Osteoblast (primary cell): ENCODE data around the gene CREB5. TPM values are rescaled to one million over a fixed set of nuclear protein-coding genes. Genes with fewer than 3 reads are reported as not detected.

Experiments used
- DNase-seq: peaks from one replicate; pipeline ENCODE4 v3.0.0; 2011; ENCODE audit warnings: low spot score, mixed read lengths; ENCODE audit not compliant: insufficient read length; ENCODE audit errors: missing footprints
- H2AFZ ChIP-seq: 2 replicates; pipeline ENCODE4 v1.6.0; 2011; ENCODE audit warnings: mild to moderate bottlenecking, low read length
- H3K27ac ChIP-seq: 2 replicates; pipeline ENCODE4 v1.5.1; 2011; ENCODE audit warnings: mild to moderate bottlenecking, low read depth, low read length, moderate library complexity
- H3K27me3 ChIP-seq: 2 replicates; pipeline ENCODE4 v1.6.0; 2012; ENCODE audit warnings: mild to moderate bottlenecking, control low read depth, inconsistent platforms, low read length, moderate library complexity; ENCODE audit not compliant: insufficient read depth
- H3K36me3 ChIP-seq: 2 replicates; pipeline ENCODE4 v1.5.1; 2011; ENCODE audit warnings: mild to moderate bottlenecking, low read length, control low read depth, moderate library complexity; ENCODE audit not compliant: insufficient read depth
- H3K4me1 ChIP-seq: 2 replicates; pipeline ENCODE4 v1.5.1; 2011; ENCODE audit warnings: mild to moderate bottlenecking, low read length, control low read depth, moderate library complexity; ENCODE audit not compliant: insufficient read depth
- H3K4me2 ChIP-seq: 2 replicates; pipeline ENCODE4 v1.6.0; 2011; ENCODE audit warnings: mild to moderate bottlenecking, low read length; ENCODE audit not compliant: insufficient read depth
- H3K4me3 ChIP-seq: fragments of 200-600 bp; sonication (generic); 3 replicates; pipeline ENCODE4 v1.5.1; 2012; ENCODE audit warnings: mild to moderate bottlenecking, low read length, inconsistent platforms; ENCODE audit not compliant: insufficient read depth
- H3K79me2 ChIP-seq: 2 replicates; pipeline ENCODE4 v1.6.0; 2012; ENCODE audit warnings: mild to moderate bottlenecking, low read length, control low read depth, inconsistent platforms; ENCODE audit not compliant: insufficient read depth
- H3K9me3 ChIP-seq: 2 replicates; pipeline ENCODE4 v1.5.1; 2011; ENCODE audit warnings: low read depth, low read length, control low read depth
- H4K20me1 ChIP-seq: 2 replicates; pipeline ENCODE4 v1.6.0; 2012; ENCODE audit warnings: mild to moderate bottlenecking, low read length, control low read depth; ENCODE audit not compliant: insufficient read depth
- total RNA-seq: library from RNA; depleted of rRNA; stranded (reverse); fragments of >200 nt; gene quantifications from 2 replicates; pipeline ENCODE4 v1.2.3, GENCODE V29; 2012
- TF ChIP-seq, protein P1 (sequence below): IDR thresholded peaks from 2 replicates; pipeline ENCODE4 v1.5.1; 2011; ENCODE audit warnings: mild to moderate bottlenecking, low read depth, low read length, moderate library complexity; ENCODE audit errors: extremely low read depth

CREB5 gene
- total RNA-seq, 1 donor = 5.1 TPM

DNA sequence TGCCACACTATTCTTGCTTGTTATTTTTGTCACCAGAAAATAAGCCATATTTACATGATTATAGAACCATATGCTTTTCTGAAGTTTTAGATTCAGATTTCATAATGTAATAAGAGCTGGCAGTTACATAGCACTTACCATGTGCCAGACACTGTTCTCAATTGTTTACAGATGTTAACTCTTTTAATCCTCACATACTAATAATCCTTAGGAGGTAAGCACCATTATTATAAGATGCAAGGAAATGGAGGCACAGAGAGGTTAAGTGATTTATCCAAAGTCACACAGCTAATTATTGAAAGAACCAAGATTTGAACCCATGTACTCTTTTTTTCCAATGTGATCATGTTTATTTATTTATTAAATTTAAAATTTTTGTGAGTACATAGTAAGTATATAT is 57.2 kb downstream of the CREB5 start:
- Histone ChIP-seq H3K79me2 (no peaks in the 10 kb centered on the region), H3K27me3 (no peaks in the 10 kb centered on the region), H3K9me3 (no peaks in the 10 kb centered on the region), H3K36me3 (no peaks in the 10 kb centered on the region), H4K20me1 (no peaks in the 10 kb centered on the region), H3K4me1 (peaks cover 21% of the 10 kb centered on the region), H3K4me3 (no peak overlapping the region), H3K27ac (no peak overlapping the region), H3K4me2 (no peak overlapping the region), H2AFZ (no peak overlapping the region)
- DNase-seq = no peak
- TF ChIP-seq, protein P1, sequence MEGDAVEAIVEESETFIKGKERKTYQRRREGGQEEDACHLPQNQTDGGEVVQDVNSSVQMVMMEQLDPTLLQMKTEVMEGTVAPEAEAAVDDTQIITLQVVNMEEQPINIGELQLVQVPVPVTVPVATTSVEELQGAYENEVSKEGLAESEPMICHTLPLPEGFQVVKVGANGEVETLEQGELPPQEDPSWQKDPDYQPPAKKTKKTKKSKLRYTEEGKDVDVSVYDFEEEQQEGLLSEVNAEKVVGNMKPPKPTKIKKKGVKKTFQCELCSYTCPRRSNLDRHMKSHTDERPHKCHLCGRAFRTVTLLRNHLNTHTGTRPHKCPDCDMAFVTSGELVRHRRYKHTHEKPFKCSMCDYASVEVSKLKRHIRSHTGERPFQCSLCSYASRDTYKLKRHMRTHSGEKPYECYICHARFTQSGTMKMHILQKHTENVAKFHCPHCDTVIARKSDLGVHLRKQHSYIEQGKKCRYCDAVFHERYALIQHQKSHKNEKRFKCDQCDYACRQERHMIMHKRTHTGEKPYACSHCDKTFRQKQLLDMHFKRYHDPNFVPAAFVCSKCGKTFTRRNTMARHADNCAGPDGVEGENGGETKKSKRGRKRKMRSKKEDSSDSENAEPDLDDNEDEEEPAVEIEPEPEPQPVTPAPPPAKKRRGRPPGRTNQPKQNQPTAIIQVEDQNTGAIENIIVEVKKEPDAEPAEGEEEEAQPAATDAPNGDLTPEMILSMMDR = no peak

- H3K36me3 ChIP-seq = no peaks in the 10 kb centered on the region
- H3K4me1 ChIP-seq = peaks cover 28% of the 10 kb centered on the region
- DNase-seq = no peak
- no peak overlapping the region for H3K27ac ChIP-seq
- no peaks in the 10 kb centered on the region for H3K9me3 ChIP-seq
- TF ChIP-seq, protein P1 = no peak
- no peak overlapping the region for H2AFZ ChIP-seq
- no peaks in the 10 kb centered on the region for H3K27me3 ChIP-seq
- no peaks in the 10 kb centered on the region for H4K20me1 ChIP-seq
- no peak overlapping the region for H3K4me2 ChIP-seq
- H3K4me3 ChIP-seq = no peak overlapping the region
- no peaks in the 10 kb centered on the region for H3K79me2 ChIP-seq
Measured at GRCh38 chr7:28470344-28470743, 58.0 kb downstream of the CREB5 start.

- Histone ChIP-seq H3K79me2 (no peaks in the 10 kb centered on the region), H3K36me3 (no peaks in the 10 kb centered on the region), H3K4me1 (peaks cover 26% of the 10 kb centered on the region), H3K9me3 (no peaks in the 10 kb centered on the region), H3K4me2 (no peak overlapping the region), H3K27me3 (no peaks in the 10 kb centered on the region), H3K4me3 (no peak overlapping the region), H4K20me1 (no peaks in the 10 kb centered on the region), H2AFZ (no peak overlapping the region), H3K27ac (no peak overlapping the region)
- TF ChIP-seq, protein P1 = no peak
- no peak for DNase-seq
Measured at GRCh38 chr7:28472332-28472731, 60.0 kb downstream of the CREB5 start.

DNA sequence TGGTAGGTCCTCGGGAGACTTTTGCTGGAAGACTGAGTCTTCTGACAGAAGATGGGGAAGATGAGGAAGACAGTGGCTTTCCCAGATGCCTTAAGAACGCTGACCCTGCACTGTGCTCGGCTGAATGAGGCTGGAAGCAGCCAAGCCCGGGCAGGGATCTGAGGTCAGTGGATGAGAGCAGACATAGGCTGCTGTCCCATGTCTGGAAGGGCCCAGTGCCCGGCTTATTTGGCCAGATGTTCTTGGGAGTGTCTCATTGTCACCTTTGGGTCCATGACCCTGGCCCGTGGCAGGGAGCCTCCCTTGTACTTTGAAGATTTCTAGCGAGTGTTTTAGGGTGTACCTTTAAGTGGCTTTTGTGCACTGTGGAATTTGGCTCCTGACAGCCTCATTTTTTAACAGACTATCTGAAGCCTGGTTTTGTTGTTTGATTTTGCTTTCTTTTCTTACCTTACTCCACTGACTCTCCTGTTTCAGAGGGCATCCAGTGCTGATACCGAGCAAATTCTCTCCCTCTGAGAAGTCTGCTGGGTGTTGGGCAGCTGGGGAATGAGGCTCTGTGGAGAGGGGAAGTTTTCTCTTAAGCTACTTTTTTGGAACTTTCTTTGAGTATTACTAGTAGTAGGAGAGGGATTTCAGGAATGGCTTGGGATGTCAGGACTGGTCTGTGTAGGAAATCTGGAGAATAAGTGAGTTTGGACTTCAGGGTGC is 61.4 kb downstream of the CREB5 start:
- no peaks in the 10 kb centered on the region for H4K20me1 ChIP-seq
- H3K9me3 ChIP-seq = no peaks in the 10 kb centered on the region
- no peaks in the 10 kb centered on the region for H3K27me3 ChIP-seq
- peak overlapping the region; percentile 71 for H2AFZ ChIP-seq
- peak overlapping the region; percentile 92 for H3K27ac ChIP-seq
- no peak for DNase-seq
- H3K36me3 ChIP-seq = no peaks in the 10 kb centered on the region
- H3K79me2 ChIP-seq = no peaks in the 10 kb centered on the region
- TF ChIP-seq, protein P1 = no peak
- H3K4me1 ChIP-seq = peaks cover 35% of the 10 kb centered on the region
- peak overlapping the region; percentile 72 for H3K4me2 ChIP-seq
- peak overlapping the region; percentile 17 for H3K4me3 ChIP-seq
